Gastroesophageal sphincter (tissue), 3 donors: ENCODE results near the gene DIAPH2.

Experiments used
- CTCF ChIP-seq, 4 experiments: fragments of 200-600 bp in 2 of 4; fragments of 450-650 bp in 2 of 4; sonication (generic) in 1 of 4; IDR thresholded peaks; one replicate each; pipeline ENCODE4 v1.5.1; 2017 to 2019; ENCODE audit warnings: antibody characterized with exemption in 4 of 4, mild to moderate bottlenecking in 2 of 4, moderate library complexity in 2 of 4
- POLR2AphosphoS5 ChIP-seq: sonication (generic); formaldehyde crosslinking; IDR thresholded peaks from one replicate; pipeline ENCODE4 v1.6.1; 2017; ENCODE audit warnings: antibody characterized with exemption

GRCh38 chrX:97622111-97622510 is 937.5 kb downstream of the DIAPH2 start:
- no peak for TF ChIP-seq CTCF (IDR thresholded peaks at IDR 0.05)
- TF ChIP-seq POLR2AphosphoS5, result no peak
